Measurements from ENCODE around the gene FAM240A.
A peak's percentile ranks its signal among the peaks of the same experiment; 100 is the strongest.

The FAM240A gene

DNA sequence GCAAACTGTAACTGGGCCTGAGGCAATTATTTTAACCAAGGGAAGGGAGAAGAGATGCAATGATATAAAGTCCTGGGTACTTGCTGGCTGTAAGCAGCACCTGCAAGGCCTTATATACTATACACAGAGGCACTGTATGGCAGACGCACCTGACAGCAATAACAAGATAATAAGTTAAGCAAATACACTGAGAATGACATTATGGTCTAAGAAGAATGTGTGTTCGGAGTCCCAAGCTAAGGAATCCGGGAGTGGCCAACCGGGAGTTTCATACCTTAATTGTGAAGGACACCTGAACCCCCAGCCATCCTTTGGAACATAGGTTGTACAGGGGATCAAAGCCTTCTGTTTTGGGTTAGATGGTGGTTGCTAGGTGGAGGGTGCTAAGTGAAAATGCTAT, 13.7 kb downstream of the FAM240A start:
- DNase-seq (ENCODE audit: low read depth in 2 of 2), result no peak

DNA sequence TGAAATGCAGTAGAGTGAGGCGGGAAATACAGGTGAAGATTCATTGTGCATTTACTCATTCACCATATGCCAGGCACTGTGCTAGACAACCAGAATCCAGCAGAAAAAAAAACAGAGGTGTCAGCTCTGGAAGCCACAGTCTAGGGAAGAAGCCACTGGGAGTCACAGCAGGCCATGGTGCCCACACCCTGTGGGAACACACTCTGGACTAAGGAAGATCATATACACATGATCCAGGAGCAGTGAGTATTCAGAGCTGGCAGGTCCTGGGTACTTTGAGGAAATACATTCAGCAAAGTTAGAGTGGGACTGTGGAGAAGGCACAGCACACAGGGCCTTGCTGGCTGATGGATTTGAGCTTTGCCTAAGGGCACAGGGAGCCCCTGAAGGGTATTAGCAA, 14.8 kb downstream of the FAM240A start:
- no peak for DNase-seq (ENCODE audit: low read depth in 2 of 2)

DNA sequence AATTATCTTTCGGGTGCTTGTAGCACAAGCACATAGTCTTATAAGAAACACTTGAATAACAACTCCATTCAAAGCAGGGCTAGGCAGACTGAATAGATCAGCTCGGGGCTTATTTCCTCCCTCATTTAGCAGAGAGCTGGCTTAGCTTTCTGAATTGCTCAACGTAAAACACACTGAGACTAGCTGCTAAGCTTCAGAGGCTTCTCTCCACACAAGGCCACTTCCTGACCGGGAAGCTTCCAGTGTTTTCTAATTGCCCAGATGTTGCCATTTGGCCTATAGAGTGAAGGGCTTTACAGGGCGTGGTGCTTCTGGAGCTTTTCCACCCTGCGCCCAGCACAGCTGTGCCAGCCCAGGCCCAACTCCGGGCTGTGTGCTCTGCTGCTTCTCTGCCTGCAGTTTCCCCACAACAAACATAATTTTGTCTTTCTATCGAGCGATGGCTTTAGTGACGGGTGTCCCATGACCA, 16.6 kb downstream of the FAM240A start:
- DNase-seq (ENCODE audit: low read depth in 2 of 2), result no peak

DNA sequence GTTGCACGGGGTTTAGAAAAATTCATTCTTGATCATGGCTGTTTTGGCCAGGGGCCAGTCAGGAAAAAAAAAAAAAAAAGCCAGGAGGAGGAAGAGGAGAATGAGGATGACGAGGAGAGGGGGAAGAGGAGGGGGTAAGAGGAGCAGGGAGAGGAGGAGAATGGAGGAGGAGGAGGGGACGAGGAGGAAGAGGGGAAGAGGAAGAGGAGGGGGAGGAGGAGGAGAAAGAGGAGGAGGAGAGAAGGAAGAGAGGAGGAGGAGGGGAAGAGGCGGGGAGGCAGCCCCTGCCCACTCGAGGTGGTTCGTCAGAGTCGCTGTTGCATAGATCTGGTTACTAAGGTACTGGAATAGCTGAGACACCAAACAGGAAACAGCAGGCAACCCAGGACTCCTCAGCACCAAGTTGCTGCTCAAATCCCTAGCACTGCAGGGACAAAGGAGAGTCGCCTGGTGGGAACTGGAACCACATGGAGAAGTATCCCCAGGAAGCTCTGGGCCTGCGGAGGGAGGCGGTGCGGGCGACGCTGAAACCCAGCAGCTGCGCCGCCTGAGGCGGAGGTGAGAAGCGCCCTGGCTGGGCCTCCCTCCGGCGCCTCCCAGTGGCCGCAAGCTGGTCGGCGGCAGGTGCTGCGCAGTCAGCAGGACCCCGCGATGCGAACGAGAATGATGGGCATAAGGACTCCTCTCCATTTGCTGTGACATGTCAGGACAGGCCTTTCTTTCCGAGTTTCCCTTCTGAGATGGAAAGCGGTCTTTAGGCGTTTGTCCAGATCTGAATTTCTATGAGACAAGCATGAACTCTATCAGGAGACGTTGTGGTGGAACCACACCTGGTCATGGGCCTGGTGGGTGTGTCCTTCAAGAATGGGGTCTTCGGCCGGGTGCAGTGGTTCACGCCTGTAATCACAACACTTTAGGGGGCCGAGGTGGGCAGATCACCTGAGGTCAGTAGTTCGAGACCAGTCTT, 17.5 kb downstream of the FAM240A start:
- DNase-seq (ENCODE audit: low read depth in 2 of 2), result peak; percentile 59 to 71

DNA sequence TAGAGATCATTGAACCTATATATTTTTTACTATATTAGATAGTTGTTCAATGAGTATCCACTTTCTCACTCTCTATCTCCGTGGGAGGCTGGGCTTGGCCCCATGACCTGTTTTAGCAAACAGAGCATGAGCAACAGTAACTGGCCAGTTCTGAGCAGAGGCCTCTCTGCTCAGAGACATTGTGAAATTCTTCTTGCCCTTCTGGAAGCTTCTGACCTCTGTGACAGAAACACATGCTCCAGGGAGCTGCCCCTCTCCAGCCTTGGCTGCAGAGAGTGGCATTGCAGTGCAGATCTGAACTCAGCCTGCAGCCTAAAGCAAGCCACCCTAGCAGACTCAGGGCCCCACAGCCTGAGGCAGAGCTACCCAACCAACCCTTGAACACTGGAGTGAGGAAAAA, 20.5 kb downstream of the FAM240A start:
- DNase-seq (ENCODE audit: low read depth in 2 of 2), result no peak

DNA sequence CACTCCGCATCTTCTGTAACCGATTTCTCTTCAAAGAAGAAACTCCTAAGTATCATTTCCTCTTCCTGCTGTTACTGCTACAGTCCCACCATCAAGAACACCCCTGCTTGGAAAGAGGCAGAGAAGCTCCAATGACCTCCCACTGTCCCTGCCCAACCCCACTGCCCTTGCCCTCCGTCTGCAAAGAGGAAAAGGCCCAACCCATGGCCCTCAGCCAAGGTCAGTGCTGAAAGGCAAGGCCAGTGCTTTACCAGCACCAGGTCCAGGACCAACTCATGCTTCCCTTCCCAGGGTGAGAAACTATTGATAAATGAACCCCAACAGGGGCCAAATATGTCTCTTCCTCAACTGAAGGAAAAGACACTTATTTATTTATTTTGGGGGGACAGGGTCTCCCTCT, 22.5 kb downstream of the FAM240A start:
- no peak for DNase-seq (ENCODE audit: low read depth in 2 of 2)

DNA sequence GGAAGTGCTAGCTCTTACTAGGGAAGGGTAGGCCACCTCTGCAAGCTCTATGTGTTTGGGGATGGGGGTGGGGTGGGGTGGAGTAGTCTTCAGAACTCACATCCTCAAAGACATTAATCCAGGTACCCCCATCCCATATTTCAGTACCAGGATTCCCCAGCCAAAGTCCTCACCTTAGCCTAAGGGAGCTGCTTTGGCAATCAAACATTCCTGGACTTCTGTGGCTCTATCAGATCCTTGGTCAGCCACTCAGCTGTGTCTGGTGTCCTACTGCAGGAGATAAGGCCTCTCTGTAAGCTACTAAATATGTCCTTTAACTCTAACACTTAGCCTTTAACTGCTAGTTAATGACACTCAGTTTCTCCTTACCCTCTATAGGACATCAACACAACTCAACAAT, 26.9 kb downstream of the FAM240A start:
- DNase-seq (ENCODE audit: low read depth in 2 of 2), result no peak

DNA sequence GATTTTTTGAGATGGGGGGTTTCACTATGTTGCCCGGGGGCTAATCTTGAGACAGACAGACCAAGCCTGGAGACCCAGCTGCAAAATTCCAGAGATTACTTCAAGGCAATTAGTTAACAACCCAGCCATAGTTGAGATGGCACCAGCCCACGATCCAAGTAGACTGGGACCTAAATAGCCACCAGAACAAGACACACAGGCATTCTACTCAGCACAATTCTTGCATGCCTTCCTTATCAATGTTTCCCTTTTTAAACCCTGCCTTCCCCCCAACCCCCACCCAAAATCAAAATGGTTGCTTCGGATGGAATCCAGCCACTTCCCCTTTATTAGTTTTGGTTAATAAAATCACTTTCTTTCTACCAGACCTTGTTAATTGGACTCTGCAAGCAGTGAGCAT, 28.6 kb downstream of the FAM240A start:
- DNase-seq (ENCODE audit: low read depth in 2 of 2), result no peak

DNA sequence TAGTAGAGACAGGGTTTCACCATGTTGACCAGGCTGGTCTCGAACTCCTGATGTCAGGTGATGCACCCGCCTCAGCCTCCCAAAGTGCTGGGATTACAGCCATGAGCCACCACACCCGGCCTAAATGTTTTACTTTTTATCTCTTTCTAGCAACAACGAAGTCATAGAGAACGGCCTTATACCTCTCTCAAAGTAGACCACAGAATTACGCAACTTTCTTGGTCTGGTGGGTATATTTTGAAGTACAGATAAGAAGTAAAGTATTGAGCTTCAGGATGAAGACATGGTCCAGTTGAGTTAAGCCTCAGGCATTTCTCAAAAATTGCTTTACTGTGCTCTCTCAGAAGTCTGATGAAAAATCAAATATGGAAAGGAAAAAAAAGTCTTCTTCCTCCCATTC, 30.6 kb downstream of the FAM240A start:
- DNase-seq (ENCODE audit: low read depth in 2 of 2), result no peak

DNA sequence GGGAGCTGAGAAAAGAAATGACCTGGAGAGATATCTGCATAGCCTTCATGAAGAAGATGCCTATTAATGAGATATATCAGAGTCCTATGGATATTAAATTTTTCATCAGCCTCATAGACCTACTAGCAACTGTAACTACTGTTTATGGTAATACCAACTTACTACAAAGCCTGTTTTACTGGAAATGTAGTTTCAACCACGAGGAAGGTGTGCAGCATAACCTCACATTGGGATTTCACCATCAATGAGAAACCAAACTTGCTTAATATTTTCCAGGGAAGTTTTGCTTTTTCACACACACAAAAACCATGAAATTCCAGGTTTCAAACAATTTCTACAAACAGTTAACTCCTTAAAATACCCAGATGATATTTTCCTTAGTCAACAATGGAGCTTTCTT, 31.4 kb downstream of the FAM240A start:
- DNase-seq (ENCODE audit: low read depth in 2 of 2), result no peak

DNA sequence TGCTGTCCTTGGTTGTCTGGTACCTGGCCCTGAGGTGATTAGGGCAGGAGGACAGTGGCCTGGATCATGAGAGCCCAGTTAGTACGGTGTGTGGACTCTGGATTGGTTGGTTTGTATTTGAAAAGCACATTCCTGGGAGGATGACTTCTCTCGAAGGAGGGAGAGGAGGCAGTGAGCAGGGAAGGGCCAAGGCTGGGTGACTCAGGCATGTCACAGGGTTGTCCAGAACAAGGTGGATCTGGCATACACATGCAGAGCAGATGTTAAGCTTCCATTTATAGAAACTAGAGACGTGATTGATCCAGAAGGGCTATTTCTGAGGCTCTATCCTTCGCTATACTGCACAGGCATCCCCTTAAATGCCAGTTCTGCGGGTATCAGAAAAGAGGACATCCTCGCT, 34.4 kb downstream of the FAM240A start:
- DNase-seq (ENCODE audit: low read depth in 2 of 2), result no peak

DNA sequence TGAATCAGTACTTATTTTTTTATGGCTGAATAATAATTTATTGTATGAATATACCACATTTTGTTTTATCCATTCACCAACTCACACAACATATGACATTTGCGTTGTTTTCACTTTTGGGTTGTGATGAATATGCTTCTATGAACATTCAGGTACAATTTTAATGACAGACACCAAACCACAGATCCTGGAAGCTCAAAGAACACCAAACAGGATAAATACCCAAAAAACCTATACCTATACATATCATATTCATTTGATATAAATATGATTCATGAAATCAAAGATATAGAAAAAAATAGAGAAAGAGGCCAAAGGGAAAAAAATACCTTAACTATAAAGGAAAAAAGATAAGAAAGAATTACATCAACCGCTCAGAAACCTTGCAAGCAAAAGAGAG, 35.8 kb downstream of the FAM240A start:
- DNase-seq (ENCODE audit: low read depth in 2 of 2), result no peak

DNA sequence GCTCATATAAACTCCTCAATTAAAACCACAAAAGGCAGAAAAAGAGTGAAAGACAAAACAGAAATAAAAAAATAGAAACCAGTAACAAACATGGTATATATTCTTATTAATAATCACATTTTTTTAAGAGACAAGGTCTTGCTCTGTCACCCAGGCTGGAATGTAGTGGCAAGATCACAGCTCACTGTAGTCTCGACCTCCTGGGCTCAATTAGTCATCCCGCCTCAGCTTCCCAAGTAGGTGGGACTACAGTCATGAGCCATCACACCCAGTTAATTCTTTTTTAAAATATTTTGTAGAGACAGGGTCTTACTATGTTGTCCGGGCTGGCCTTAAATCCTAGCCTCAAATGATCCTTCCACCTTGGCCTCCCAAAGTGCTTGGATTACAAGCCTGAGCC, 37.1 kb downstream of the FAM240A start:
- DNase-seq (ENCODE audit: low read depth in 2 of 2), result no peak

DNA sequence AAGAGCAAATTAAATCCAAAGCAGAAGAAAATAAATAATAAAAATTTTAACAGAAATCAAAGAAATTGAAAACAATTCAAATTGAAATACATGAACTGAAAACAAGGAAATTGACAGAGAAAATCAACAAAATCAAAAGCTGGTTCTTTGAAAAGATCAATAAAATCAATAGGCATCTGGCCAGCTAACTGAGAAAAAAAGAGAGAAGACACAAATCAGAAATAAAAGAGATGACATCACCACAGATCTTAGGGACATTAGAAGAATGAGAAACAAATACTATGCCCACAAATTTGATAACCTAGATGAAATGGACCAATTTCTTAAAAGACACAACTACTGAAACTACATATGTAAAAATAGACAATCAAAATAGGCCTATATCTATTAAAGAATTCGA, 38.8 kb downstream of the FAM240A start:
- no peak for DNase-seq (ENCODE audit: low read depth in 2 of 2)

DNA sequence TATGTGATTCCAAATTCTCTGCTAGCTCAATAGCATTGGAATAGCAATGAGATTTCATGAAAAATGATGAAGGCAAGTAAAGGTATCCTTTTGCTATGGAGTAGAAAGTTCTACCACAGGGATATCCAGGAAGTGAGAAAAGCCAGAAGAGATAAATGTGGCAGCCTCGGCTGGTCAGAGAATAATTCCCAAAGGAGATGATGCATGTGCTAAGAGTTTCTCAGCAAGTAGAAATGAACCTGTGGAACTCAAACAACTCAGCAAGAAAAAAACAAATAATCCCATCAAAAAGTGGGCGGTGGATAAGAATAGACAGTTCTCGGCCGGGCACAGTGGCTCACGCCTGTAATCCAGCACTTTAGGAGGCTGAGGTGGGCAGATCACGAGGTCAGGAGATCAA, 42.9 kb downstream of the FAM240A start:
- DNase-seq (ENCODE audit: low read depth in 2 of 2), result no peak

DNA sequence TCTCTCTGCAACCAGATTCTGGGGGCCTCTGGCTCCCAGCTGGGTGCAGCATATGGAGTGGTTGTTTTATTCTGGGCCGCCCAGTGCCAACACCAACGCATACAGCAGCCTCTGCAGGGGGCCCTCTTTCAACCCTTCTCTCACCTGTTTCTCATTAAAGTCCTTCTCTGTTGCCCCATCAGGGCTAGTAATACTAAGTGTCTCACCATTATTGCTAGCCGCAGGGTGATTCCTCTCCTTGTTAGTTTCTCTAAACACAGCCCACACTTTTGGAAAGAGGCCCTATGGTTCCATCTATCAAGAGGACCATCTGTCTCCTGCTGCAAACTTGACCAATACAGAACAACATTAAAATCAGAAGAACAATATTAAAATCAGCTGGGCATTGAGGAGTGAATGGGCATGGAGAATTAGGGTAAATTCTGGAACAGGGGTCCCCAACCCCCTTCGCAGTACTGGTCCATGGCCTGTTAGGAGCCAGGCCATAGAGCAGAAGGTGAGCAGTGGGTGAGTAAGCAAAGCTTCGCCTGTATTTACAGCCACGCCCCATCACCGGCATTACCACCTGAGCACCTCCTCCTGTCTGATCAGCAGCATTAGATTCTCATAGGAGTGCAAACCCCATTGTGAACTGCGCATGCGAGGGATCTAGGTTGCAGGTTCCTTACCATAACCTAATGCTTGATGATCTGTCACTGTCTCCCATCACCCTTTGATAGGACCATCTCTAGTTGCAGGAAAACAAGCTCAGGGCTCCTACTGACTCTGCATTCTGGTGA, 44.6 kb downstream of the FAM240A start:
- no peak for DNase-seq (ENCODE audit: low read depth in 2 of 2)

DNA sequence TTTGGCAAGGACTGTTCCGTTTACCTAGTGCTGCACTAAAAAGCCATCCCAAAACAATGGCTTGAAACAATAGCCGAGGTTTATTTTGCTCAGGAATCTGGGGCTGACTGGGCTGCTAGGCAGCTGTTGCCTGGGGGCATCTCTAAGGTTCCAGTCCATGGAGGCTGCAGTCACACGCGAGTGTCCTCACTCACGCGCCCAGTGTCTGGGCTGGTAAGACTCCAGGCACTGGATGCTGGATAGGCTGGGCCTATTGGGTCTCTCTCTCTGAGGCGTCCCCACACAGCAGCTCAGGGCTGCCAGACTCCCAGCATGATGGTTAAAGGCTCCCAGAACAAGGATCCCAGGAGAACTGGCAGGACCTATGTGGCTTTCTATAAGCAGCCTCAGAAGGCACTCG, 47.0 kb downstream of the FAM240A start:
- DNase-seq (ENCODE audit: low read depth in 2 of 2), result no peak

DNA sequence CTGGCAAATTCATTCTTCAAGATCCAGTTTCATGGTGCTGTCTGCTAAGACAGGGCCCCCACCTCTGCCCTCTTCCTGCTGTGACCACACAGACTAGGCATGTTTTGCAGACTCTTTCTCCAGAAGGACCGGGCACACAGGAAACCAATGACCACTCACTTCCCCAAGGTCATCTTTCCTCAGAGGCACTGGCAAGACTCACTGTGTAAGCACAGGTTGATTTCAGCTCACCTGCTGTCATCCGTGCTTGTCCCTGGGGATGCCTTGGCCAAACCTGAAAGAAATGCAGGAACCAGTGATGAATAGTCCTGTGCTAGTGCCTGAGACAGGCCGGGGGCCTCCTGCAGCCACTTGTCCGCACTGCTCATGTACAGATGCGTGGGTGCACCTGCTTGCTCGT, 47.7 kb downstream of the FAM240A start:
- DNase-seq (ENCODE audit: low read depth in 2 of 2), result no peak

DNA sequence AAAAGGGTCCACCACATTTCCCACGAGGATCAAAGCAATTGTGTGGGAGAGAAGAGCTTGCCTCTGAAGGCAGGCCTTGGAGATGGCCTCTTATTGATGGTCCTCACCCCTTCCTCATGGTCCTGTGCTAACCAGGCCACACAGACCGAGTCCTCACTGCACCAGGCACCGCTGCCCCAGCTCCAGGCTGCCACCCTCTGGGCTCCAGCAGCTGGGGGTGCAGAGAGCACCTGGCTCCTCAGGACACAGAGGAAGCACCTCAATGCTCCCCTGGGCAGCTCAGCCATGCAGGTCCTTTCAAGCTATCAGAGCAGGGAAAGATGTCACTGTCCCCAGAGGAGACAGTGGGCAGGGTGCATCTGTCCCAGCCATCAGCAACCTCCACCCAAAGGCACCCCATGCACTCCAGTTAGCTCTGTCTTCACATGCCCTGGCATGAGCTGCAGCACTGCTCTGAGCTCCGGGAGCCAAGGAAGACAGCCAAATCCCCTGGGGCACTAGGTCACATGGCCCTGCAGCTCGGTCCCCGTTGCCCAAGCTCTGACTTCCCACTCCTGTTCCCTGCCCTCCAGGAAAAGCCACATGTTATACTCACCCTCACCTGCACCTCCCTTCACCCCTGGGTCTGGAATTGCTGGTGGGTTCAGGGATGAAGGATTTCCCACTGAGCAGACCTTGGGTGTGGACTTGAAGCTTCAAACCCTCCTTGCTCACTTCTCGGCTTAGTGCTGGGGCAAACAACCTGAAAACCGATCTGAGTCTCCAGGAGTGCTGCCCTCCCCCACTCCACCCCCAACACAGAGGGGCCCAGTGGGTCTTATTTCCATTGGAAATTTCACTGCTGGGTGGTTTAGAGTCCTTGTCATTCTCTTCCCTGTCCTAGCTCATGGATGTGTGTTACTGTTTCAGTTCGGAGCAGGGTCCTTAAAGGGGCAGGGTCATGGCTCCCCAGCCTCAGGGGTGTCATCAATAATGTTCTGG, 48.5 kb downstream of the FAM240A start:
- DNase-seq (ENCODE audit: low read depth in 2 of 2), result no peak

DNA sequence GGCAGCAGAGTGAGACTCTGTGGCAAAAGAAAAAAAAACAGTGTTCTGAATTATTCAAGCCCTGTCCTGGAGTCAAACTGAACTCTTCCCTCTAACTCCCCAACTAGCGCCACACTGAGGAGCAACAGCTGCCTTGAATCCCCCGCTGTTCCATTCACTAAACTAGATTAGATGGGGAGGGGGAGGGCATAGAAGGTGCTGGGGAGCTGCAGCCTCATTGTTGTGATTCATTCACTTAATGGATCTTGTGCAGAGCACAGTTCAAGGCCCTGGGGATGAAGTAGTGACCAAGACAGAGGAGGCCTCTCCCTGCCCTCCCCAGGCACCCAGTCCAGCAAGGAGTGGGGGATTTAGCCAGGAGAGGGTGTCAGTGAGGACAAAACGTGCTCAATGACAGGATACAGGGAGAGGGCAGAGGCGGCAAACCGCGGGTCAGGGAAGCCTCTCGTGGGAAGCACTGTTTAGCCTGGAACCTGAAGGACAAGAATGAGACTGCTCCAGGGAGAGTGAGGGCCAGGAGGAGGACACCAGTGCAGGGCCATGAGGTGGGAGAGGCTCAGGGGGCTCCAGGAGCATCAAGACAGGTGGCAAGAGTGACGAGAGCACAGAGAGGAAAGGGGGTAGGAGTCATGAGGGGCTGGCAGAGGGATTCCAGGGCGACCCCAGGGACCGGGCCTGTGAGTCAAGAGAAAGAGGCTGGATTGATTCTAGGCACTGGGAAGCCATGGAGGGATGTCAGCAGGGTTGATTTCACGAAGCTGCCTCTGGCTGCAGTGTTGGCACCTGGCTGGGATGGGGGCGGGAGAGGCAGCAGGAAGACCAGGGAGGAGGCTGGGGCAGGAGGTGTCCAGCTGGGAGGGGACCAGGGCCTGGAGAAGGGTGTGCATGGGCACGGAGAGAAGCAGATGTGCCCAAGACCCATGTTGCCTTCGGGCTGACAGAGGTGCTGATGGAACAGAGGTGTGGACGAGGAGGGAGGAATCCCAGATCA, 49.7 kb downstream of the FAM240A start:
- DNase-seq (ENCODE audit: low read depth in 2 of 2), result no peak

Data from stimulated activated CD8-positive, alpha-beta memory T cell treated with anti-CD3 and anti-CD28 coated beads, Interleukin-15, amount 100 ng/mL, for 48 hours (primary cell).